GM23338 (cell line): ENCODE data around the gene COL1A1.

ENCODE experiments used
- CREB1 ChIP-seq: fragments of 250-450 bp; sonication (Bioruptor Pico); IDR thresholded peaks from 2 replicates; pipeline ENCODE4 v1.5.0; 2020; ENCODE audit warnings: low read depth, mild to moderate bottlenecking, moderate library complexity
- EZH2 ChIP-seq: fragments of 200-600 bp; sonication (generic); IDR thresholded peaks from one replicate; pipeline ENCODE4 v1.8.0; 2017; ENCODE audit warnings: antibody characterized with exemption, mild to moderate bottlenecking, low read depth; ENCODE audit not compliant: unreplicated experiment
- EZH2phosphoT487 ChIP-seq: fragments of 200-600 bp; sonication (generic); IDR thresholded peaks from one replicate; pipeline ENCODE4 v1.8.1; 2018; ENCODE audit warnings: antibody characterized with exemption; ENCODE audit not compliant: unreplicated experiment
- JUNB ChIP-seq: IDR thresholded peaks from one replicate; pipeline ENCODE4 v1.6.1; 2016; ENCODE audit warnings: antibody characterized with exemption; ENCODE audit not compliant: unreplicated experiment
- POLR2AphosphoS5 ChIP-seq: IDR thresholded peaks from 2 replicates; pipeline ENCODE4 v1.6.1; 2016; ENCODE audit warnings: antibody characterized with exemption, low read depth
- STAT1 ChIP-seq: IDR thresholded peaks from one replicate; pipeline ENCODE4 v1.6.1; 2016; ENCODE audit warnings: antibody characterized with exemption; ENCODE audit not compliant: unreplicated experiment
- ZNF114 ChIP-seq: fragments of 250-450 bp; sonication (Bioruptor Pico); IDR thresholded peaks from 2 replicates; pipeline ENCODE4 v1.5.0; 2020; ENCODE audit warnings: mild to moderate bottlenecking, moderate library complexity
- ZNF331 ChIP-seq: fragments of 250-450 bp; sonication (Bioruptor Pico); IDR thresholded peaks from 2 replicates; pipeline ENCODE4 v1.5.0; 2020; ENCODE audit warnings: low read depth, mild to moderate bottlenecking, moderate library complexity
- TF ChIP-seq, protein P1 (sequence below), 2 experiments: fragments of 200-600 bp in 1 of 2; sonication (generic) in 1 of 2; conservative IDR thresholded peaks; 2 replicates each; pipeline versions ENCODE4 v1.5.1 to v1.6.1; 2016 to 2017; ENCODE audit warnings: antibody characterized with exemption in 2 of 2, low read depth in 2 of 2, mild to moderate bottlenecking in 2 of 2, moderate library complexity in 1 of 2
- TF ChIP-seq, protein P2 (sequence below): IDR thresholded peaks from one replicate; pipeline ENCODE4 v1.6.1; 2018; ENCODE audit warnings: antibody characterized with exemption; ENCODE audit not compliant: unreplicated experiment
- TF ChIP-seq, protein P3 (sequence below): IDR thresholded peaks from 2 replicates; pipeline ENCODE4 v1.6.1; 2016; ENCODE audit warnings: antibody characterized with exemption

DNA sequence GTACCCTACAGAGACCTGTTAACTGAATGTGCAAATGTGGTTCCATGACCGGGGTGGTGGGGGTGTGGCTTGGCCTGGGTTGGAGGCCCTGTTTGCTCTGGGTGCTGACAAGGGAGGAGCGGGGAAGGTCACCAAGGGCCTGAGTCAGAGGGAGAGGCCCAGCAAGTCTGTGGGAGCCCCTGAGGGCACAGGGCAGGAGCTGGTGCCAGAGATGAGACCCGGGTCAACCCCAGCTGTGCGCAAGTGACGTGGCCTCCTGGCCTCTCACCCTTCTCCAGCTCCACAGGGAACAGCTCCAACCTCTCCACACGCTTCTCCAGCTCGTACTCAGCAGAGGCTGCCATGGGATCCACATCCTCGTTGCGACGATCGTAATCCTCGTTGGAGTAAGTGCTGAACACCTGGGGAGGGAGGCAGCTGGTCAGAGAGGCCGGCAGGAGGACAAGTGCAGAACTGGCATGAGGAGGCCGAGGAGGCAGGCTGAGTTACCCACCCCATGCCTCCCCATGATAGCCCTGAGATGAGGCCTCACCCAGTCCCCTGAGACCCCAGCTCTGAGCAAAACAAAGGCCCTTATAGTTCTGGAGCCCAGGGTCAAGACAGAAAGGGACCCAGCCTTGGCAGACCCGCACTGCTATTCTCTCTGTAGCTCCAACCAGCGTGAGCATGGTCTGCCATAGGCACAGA is 56.4 kb downstream of the COL1A1 start:
- TF ChIP-seq, protein P1, sequence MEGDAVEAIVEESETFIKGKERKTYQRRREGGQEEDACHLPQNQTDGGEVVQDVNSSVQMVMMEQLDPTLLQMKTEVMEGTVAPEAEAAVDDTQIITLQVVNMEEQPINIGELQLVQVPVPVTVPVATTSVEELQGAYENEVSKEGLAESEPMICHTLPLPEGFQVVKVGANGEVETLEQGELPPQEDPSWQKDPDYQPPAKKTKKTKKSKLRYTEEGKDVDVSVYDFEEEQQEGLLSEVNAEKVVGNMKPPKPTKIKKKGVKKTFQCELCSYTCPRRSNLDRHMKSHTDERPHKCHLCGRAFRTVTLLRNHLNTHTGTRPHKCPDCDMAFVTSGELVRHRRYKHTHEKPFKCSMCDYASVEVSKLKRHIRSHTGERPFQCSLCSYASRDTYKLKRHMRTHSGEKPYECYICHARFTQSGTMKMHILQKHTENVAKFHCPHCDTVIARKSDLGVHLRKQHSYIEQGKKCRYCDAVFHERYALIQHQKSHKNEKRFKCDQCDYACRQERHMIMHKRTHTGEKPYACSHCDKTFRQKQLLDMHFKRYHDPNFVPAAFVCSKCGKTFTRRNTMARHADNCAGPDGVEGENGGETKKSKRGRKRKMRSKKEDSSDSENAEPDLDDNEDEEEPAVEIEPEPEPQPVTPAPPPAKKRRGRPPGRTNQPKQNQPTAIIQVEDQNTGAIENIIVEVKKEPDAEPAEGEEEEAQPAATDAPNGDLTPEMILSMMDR (conservative IDR thresholded peaks at IDR 0.05; ENCODE audit: low read depth in 2 of 2): no peak
- TF ChIP-seq POLR2AphosphoS5: no peak
- TF ChIP-seq, protein P2, sequence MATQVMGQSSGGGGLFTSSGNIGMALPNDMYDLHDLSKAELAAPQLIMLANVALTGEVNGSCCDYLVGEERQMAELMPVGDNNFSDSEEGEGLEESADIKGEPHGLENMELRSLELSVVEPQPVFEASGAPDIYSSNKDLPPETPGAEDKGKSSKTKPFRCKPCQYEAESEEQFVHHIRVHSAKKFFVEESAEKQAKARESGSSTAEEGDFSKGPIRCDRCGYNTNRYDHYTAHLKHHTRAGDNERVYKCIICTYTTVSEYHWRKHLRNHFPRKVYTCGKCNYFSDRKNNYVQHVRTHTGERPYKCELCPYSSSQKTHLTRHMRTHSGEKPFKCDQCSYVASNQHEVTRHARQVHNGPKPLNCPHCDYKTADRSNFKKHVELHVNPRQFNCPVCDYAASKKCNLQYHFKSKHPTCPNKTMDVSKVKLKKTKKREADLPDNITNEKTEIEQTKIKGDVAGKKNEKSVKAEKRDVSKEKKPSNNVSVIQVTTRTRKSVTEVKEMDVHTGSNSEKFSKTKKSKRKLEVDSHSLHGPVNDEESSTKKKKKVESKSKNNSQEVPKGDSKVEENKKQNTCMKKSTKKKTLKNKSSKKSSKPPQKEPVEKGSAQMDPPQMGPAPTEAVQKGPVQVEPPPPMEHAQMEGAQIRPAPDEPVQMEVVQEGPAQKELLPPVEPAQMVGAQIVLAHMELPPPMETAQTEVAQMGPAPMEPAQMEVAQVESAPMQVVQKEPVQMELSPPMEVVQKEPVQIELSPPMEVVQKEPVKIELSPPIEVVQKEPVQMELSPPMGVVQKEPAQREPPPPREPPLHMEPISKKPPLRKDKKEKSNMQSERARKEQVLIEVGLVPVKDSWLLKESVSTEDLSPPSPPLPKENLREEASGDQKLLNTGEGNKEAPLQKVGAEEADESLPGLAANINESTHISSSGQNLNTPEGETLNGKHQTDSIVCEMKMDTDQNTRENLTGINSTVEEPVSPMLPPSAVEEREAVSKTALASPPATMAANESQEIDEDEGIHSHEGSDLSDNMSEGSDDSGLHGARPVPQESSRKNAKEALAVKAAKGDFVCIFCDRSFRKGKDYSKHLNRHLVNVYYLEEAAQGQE: no peak
- TF ChIP-seq EZH2: no peak
- TF ChIP-seq, protein P3, sequence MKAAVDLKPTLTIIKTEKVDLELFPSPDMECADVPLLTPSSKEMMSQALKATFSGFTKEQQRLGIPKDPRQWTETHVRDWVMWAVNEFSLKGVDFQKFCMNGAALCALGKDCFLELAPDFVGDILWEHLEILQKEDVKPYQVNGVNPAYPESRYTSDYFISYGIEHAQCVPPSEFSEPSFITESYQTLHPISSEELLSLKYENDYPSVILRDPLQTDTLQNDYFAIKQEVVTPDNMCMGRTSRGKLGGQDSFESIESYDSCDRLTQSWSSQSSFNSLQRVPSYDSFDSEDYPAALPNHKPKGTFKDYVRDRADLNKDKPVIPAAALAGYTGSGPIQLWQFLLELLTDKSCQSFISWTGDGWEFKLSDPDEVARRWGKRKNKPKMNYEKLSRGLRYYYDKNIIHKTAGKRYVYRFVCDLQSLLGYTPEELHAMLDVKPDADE: no peak
- no peak for TF ChIP-seq EZH2phosphoT487
- TF ChIP-seq CREB1 (CRISPR knock-in tag): no peak
- no peak for TF ChIP-seq ZNF331 (CRISPR knock-in tag)
- TF ChIP-seq STAT1: no peak
- no peak for TF ChIP-seq JUNB
- no peak for TF ChIP-seq ZNF114 (CRISPR knock-in tag)
